MM.1S (cell line): ENCODE results near the gene COMMD4.

Source experiments
- EZH2 ChIP-seq: fragments of 300-600 bp; sonication (generic); optimal IDR thresholded peaks from 2 replicates; pipeline ENCODE3; 2017; ENCODE audit warnings: low read depth, mild to moderate bottlenecking, antibody characterized with exemption, low read length, mixed read lengths
- EZH2phosphoT487 ChIP-seq: fragments of 300-600 bp; sonication (generic); IDR thresholded peaks from 2 replicates; pipeline ENCODE4 v1.6.1; 2018; ENCODE audit warnings: antibody characterized with exemption, low read length
- TF ChIP-seq, protein P1 (sequence below): fragments of 300-600 bp; sonication (generic); IDR thresholded peaks from 2 replicates; pipeline ENCODE4 v1.5.1; 2016; ENCODE audit warnings: antibody characterized with exemption, low read length, mixed read lengths

GRCh38 chr15:75327005-75327404 lies 8.9 kb upstream of the COMMD4 start:
- TF ChIP-seq EZH2 (no peak), EZH2phosphoT487 (no peak)
- TF ChIP-seq, protein P1, sequence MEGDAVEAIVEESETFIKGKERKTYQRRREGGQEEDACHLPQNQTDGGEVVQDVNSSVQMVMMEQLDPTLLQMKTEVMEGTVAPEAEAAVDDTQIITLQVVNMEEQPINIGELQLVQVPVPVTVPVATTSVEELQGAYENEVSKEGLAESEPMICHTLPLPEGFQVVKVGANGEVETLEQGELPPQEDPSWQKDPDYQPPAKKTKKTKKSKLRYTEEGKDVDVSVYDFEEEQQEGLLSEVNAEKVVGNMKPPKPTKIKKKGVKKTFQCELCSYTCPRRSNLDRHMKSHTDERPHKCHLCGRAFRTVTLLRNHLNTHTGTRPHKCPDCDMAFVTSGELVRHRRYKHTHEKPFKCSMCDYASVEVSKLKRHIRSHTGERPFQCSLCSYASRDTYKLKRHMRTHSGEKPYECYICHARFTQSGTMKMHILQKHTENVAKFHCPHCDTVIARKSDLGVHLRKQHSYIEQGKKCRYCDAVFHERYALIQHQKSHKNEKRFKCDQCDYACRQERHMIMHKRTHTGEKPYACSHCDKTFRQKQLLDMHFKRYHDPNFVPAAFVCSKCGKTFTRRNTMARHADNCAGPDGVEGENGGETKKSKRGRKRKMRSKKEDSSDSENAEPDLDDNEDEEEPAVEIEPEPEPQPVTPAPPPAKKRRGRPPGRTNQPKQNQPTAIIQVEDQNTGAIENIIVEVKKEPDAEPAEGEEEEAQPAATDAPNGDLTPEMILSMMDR, result no peak
